GM23338 (cell line): ENCODE data around the gene ABCC6. TPM values are rescaled to one million over a fixed set of nuclear protein-coding genes. Genes with fewer than 3 reads are reported as not detected.
"Not testable (repeated sequence)": the region's sequence is repeated elsewhere in the genome, so short reads cannot be mapped to it uniquely, and the experiment has no call there.

Experiments used
- ATAC-seq: fragments of 200-7000 bp; cut with Tn5 transposase; 3 replicates; pipeline ENCODE4 v1.9.1; 2020
- DNase-seq: peaks from one replicate; pipeline ENCODE4 v3.0.0-alpha.2; 2015; ENCODE audit warnings: low spot score
- H2AFZ ChIP-seq: fragments of 200-600 bp; sonication (generic); 2 replicates; pipeline ENCODE4 v1.8.0; 2016; ENCODE audit warnings: antibody characterized with exemption, mild to moderate bottlenecking, moderate library complexity
- H3F3A ChIP-seq: fragments of 200-600 bp; sonication (generic); replicated peaks from 2 replicates; pipeline ENCODE4 v1.8.0; 2017; ENCODE audit warnings: antibody characterized with exemption, mixed run types, low read depth
- H3K27ac ChIP-seq: fragments of 200-600 bp; sonication (generic); 2 replicates; pipeline ENCODE4 v1.6.1; 2016; ENCODE audit warnings: low read depth
- H3K27me3 ChIP-seq: fragments of 200-600 bp; sonication (generic); 2 replicates; pipeline ENCODE4 v1.8.0; 2016; ENCODE audit warnings: mild to moderate bottlenecking, mixed run types, moderate library complexity; ENCODE audit not compliant: insufficient read depth
- H3K36me3 ChIP-seq: fragments of 200-600 bp; sonication (generic); 2 replicates; pipeline ENCODE4 v1.8.0; 2016; ENCODE audit warnings: mild to moderate bottlenecking; ENCODE audit not compliant: insufficient read depth
- H3K4me1 ChIP-seq: fragments of 200-600 bp; sonication (generic); 2 replicates; pipeline ENCODE4 v1.8.0; 2016; ENCODE audit warnings: mild to moderate bottlenecking, moderate library complexity; ENCODE audit not compliant: insufficient read depth
- H3K4me2 ChIP-seq: fragments of 200-600 bp; sonication (generic); 2 replicates; pipeline ENCODE4 v1.7.1; 2017; ENCODE audit warnings: mixed run types
- H3K4me3 ChIP-seq: fragments of 200-600 bp; sonication (generic); 2 replicates; pipeline ENCODE4 v1.6.1; 2016; ENCODE audit warnings: mixed run types
- H3K79me2 ChIP-seq: fragments of 200-600 bp; sonication (generic); replicated peaks from 2 replicates; pipeline ENCODE4 v1.8.0; 2017; ENCODE audit warnings: mild to moderate bottlenecking; ENCODE audit not compliant: insufficient read depth
- H3K9me2 ChIP-seq: fragments of 200-600 bp; sonication (generic); 2 replicates; pipeline ENCODE4 v1.8.0; 2017; ENCODE audit not compliant: insufficient read depth
- H4K20me1 ChIP-seq: fragments of 200-600 bp; sonication (generic); replicated peaks from 2 replicates; pipeline ENCODE4 v1.8.0; 2017; ENCODE audit warnings: mild to moderate bottlenecking; ENCODE audit not compliant: insufficient read depth
- H3K27ac Mint-ChIP-seq: 2 replicates; pipeline ENCODE4 v1.8.0; 2020; ENCODE audit warnings: inconsistent platforms, mild to moderate bottlenecking, moderate library complexity, mixed read lengths
- H3K27me3 Mint-ChIP-seq: 3 replicates; pipeline ENCODE4 v1.8.0; 2022; ENCODE audit warnings: low read depth, mild to moderate bottlenecking, moderate library complexity, mixed read lengths, inconsistent platforms; ENCODE audit not compliant: insufficient read depth, poor library complexity
- H3K36me3 Mint-ChIP-seq: 3 replicates; pipeline ENCODE4 v1.8.0; 2021; ENCODE audit warnings: low read depth, mild to moderate bottlenecking, inconsistent platforms, moderate library complexity, mixed read lengths
- H3K4me1 Mint-ChIP-seq: 3 replicates; pipeline ENCODE4 v1.8.0; 2020; ENCODE audit warnings: mild to moderate bottlenecking, inconsistent platforms, mixed read lengths
- H3K4me3 Mint-ChIP-seq: 3 replicates; pipeline ENCODE4 v1.8.0; 2021; ENCODE audit warnings: moderate library complexity, mild to moderate bottlenecking, inconsistent platforms, mixed read lengths
- H3K9me3 Mint-ChIP-seq: 3 replicates; pipeline ENCODE4 v1.8.0; 2020; ENCODE audit warnings: moderate library complexity, mild to moderate bottlenecking, inconsistent platforms, mixed read lengths
- CREB1 ChIP-seq: fragments of 250-450 bp; sonication (Bioruptor Pico); IDR thresholded peaks from 2 replicates; pipeline ENCODE4 v1.5.0; 2020; ENCODE audit warnings: low read depth, mild to moderate bottlenecking, moderate library complexity
- CTCF ChIP-seq, 2 experiments: fragments of 200-600 bp in 1 of 2; sonication (generic) in 1 of 2; conservative IDR thresholded peaks; 2 replicates each; pipeline versions ENCODE4 v1.5.1 to v1.6.1; 2016 to 2017; ENCODE audit warnings: antibody characterized with exemption in 2 of 2, low read depth in 2 of 2, mild to moderate bottlenecking in 2 of 2, moderate library complexity in 1 of 2
- EZH2 ChIP-seq: fragments of 200-600 bp; sonication (generic); IDR thresholded peaks from one replicate; pipeline ENCODE4 v1.8.0; 2017; ENCODE audit warnings: antibody characterized with exemption, mild to moderate bottlenecking, low read depth; ENCODE audit not compliant: unreplicated experiment
- EZH2phosphoT487 ChIP-seq: fragments of 200-600 bp; sonication (generic); IDR thresholded peaks from one replicate; pipeline ENCODE4 v1.8.1; 2018; ENCODE audit warnings: antibody characterized with exemption; ENCODE audit not compliant: unreplicated experiment
- JUNB ChIP-seq: IDR thresholded peaks from one replicate; pipeline ENCODE4 v1.6.1; 2016; ENCODE audit warnings: antibody characterized with exemption; ENCODE audit not compliant: unreplicated experiment
- POLR2AphosphoS5 ChIP-seq: IDR thresholded peaks from 2 replicates; pipeline ENCODE4 v1.6.1; 2016; ENCODE audit warnings: antibody characterized with exemption, low read depth
- REST ChIP-seq: IDR thresholded peaks from one replicate; pipeline ENCODE4 v1.6.1; 2018; ENCODE audit warnings: antibody characterized with exemption; ENCODE audit not compliant: unreplicated experiment
- ZNF331 ChIP-seq: fragments of 250-450 bp; sonication (Bioruptor Pico); IDR thresholded peaks from 2 replicates; pipeline ENCODE4 v1.5.0; 2020; ENCODE audit warnings: low read depth, mild to moderate bottlenecking, moderate library complexity
- polyA plus RNA-seq: library from polyadenylated mRNA; unstranded; fragments of >200 nt; fragmentation: Nextera tagmentation; extraction: Ambion mirVana; gene quantifications from 2 replicates; pipeline ENCODE4 v1.2.1, GENCODE V29; 2016
- total RNA-seq: library from RNA; depleted of rRNA; stranded (reverse); fragments of >200 nt; shearing (Covaris generic); gene quantifications from 2 replicates; pipeline ENCODE4 v1.2.3, GENCODE V29; 2014
- TF ChIP-seq, protein P1 (sequence below): IDR thresholded peaks from 2 replicates; pipeline ENCODE4 v1.6.1; 2016; ENCODE audit warnings: antibody characterized with exemption

The ABCC6 gene
- total and polyA plus RNA-seq, 2 experiments from 2014 or later: 0.73 to 2.8 TPM

DNA sequence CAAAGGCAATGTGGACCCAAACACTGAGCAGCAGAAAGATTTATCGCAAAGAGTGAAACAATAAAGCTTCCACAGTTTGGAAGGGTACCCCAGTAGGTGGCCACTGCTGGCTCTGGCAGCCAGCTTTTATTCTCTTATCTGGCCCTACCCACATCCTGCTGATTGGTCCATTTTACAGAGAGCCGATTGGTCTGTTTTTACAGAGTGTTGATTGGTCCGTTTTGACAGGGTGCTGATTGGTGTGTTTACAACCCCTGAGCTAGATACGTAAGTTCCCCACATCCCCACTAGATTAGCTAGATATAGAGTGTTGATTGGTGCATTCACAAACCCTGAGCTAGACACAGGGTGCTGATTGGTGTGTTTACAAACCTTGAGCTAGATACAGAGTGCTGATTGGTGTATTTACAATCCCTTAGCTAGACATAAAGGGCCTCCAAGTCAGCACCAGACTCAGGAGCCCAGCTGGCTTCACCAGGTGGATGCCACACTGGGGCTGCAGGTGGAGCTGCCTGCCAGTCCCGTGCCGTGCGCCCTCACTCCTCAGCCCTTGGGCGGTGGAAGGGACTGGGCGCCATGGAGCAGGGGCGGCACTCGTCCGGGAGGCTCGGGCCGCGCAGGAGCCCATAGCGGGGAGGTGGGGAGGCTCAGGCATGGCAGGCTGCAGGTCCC is 119.0 kb downstream of the ABCC6 start:
- not testable (repeated sequence) for H3K27ac Mint-ChIP-seq
- peaks cover 71% of the 10 kb centered on the region for H3K36me3 Mint-ChIP-seq

GRCh38 chr16:16102738-16103137 is 120.6 kb downstream of the ABCC6 start:
- Mint-ChIP-seq H3K9me3 (no peaks in the 10 kb centered on the region), H3K27me3 (peaks cover 11% of the 10 kb centered on the region), H3K4me1 (no peaks in the 10 kb centered on the region; the same call in 2 of the 3 replicates), H3K4me3 (no peak overlapping the region), H3K36me3 (peaks cover 74% of the 10 kb centered on the region), H3K27ac (no peak overlapping the region)
- H3K79me2 ChIP-seq: no peaks in the 10 kb centered on the region
- H3F3A ChIP-seq: no peaks in the 10 kb centered on the region
- TF ChIP-seq JUNB (no peak), ZNF331 (no peak), EZH2phosphoT487 (no peak), POLR2AphosphoS5 (no peak), REST (no peak), EZH2 (no peak), CREB1 (no peak), CTCF (conservative IDR thresholded peaks at IDR 0.05; ENCODE audit: low read depth in 2 of 2) (no peak)
- TF ChIP-seq, protein P1, sequence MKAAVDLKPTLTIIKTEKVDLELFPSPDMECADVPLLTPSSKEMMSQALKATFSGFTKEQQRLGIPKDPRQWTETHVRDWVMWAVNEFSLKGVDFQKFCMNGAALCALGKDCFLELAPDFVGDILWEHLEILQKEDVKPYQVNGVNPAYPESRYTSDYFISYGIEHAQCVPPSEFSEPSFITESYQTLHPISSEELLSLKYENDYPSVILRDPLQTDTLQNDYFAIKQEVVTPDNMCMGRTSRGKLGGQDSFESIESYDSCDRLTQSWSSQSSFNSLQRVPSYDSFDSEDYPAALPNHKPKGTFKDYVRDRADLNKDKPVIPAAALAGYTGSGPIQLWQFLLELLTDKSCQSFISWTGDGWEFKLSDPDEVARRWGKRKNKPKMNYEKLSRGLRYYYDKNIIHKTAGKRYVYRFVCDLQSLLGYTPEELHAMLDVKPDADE: no peak
- H3K27me3 ChIP-seq: no peaks in the 10 kb centered on the region
- H3K4me2 ChIP-seq: no peak overlapping the region
- no peak overlapping the region for H3K27ac ChIP-seq
- no peaks in the 10 kb centered on the region for H3K4me1 ChIP-seq
- H3K4me3 ChIP-seq: no peak overlapping the region
- H4K20me1 ChIP-seq: 0 out of 2 replicates have a peak, but pooled peaks cover 9% of the 10 kb centered on the region
- ATAC-seq (no peak), DNase-seq (no peak)
- H3K9me2 ChIP-seq: no peaks in the 10 kb centered on the region
- H2AFZ ChIP-seq: no peak overlapping the region
- peaks cover 10% of the 10 kb centered on the region; the same call in 1 of the 2 replicates for H3K36me3 ChIP-seq

More for the DNA sequence above, 119.0 kb downstream of the ABCC6 start:
- H4K20me1 ChIP-seq, H3K4me3 ChIP-seq, H3K79me2 ChIP-seq, DNase-seq, H2AFZ ChIP-seq, H3K4me2 ChIP-seq, H3K4me1 ChIP-seq, ATAC-seq, H3K27me3 ChIP-seq, H3F3A ChIP-seq, H3K9me3 Mint-ChIP-seq, H3K4me3 Mint-ChIP-seq, H3K27me3 Mint-ChIP-seq, H3K9me2 ChIP-seq, H3K27ac ChIP-seq, H3K36me3 ChIP-seq, H3K4me1 Mint-ChIP-seq: not testable (repeated sequence)
